ENCODE results near the gene EBP. TPM values are rescaled to one million over a fixed set of nuclear protein-coding genes. Genes with fewer than 3 reads are reported as not detected.
"Not testable (repeated sequence)": the region's sequence is repeated elsewhere in the genome, so short reads cannot be mapped to it uniquely, and the experiment has no call there.

Gene EBP
- total RNA-seq, 1 donor from 2014 or later, result 18.8 TPM

- no peak for DNase-seq (ENCODE audit: low spot score)
Observed at GRCh38 chrX:48492293-48492910, 29.2 kb upstream of the EBP start.

- no peak for DNase-seq (ENCODE audit: low spot score)
Observed at GRCh38 chrX:48493890-48494364, 27.7 kb upstream of the EBP start.

- DNase-seq (ENCODE audit: low spot score), result no peak
Observed at GRCh38 chrX:48496660-48497059, 24.9 kb upstream of the EBP start.

GRCh38 chrX:48497871-48498270 lies 23.7 kb upstream of the EBP start:
- no peak for DNase-seq (ENCODE audit: low spot score)

GRCh38 chrX:48498374-48498809 lies 23.2 kb upstream of the EBP start:
- DNase-seq (ENCODE audit: low spot score), result no peak

- DNase-seq (ENCODE audit: low spot score), result no peak
Observed at GRCh38 chrX:48504261-48504660, 17.3 kb upstream of the EBP start.

- DNase-seq (ENCODE audit: low spot score), result no peak
Observed at GRCh38 chrX:48505481-48505880, 16.1 kb upstream of the EBP start.

GRCh38 chrX:48507246-48507645 lies 14.4 kb upstream of the EBP start:
- DNase-seq (ENCODE audit: low spot score), result no peak

- DNase-seq (ENCODE audit: low spot score), result peak; percentile 93
Observed at GRCh38 chrX:48508400-48509244, 13.0 kb upstream of the EBP start, which contains the start of gene PORCN. Gene PORCN, plus strand, starts transcription at chrX:48508992. Its CDS starts 829 bp downstream, at chrX:48509821.

GRCh38 chrX:48509245-48509590 lies 12.4 kb upstream of the EBP start:
- no peak for DNase-seq (ENCODE audit: low spot score)

GRCh38 chrX:48509619-48510018 lies 12.0 kb upstream of the EBP start:
- DNase-seq (ENCODE audit: low spot score), result no peak

GRCh38 chrX:48511560-48511959 lies 10.0 kb upstream of the EBP start:
- no peak for DNase-seq (ENCODE audit: low spot score)

- DNase-seq (ENCODE audit: low spot score), result no peak
Observed at GRCh38 chrX:48512371-48512935, 9.2 kb upstream of the EBP start.

GRCh38 chrX:48513670-48514069 lies 7.9 kb upstream of the EBP start:
- no peak for DNase-seq (ENCODE audit: low spot score)

GRCh38 chrX:48514126-48514806 lies 7.3 kb upstream of the EBP start:
- no peak for DNase-seq (ENCODE audit: low spot score)

- no peak for DNase-seq (ENCODE audit: low spot score)
Observed at GRCh38 chrX:48514868-48515460, 6.6 kb upstream of the EBP start.

- no peak for DNase-seq (ENCODE audit: low spot score)
Observed at GRCh38 chrX:48515842-48516241, 5.8 kb upstream of the EBP start.

- DNase-seq (ENCODE audit: low spot score), result no peak
Observed at GRCh38 chrX:48516285-48516684, 5.3 kb upstream of the EBP start.

GRCh38 chrX:48516987-48517386 lies 4.6 kb upstream of the EBP start:
- no peak for DNase-seq (ENCODE audit: low spot score)

GRCh38 chrX:48519481-48519880 lies 2.1 kb upstream of the EBP start:
- DNase-seq (ENCODE audit: low spot score), result not testable (repeated sequence)

GRCh38 chrX:48520455-48520854 lies 1.2 kb upstream of the EBP start:
- DNase-seq (ENCODE audit: low spot score), result no peak

All from mesenteric fat pad (tissue), 1 donor.